GM12875 (cell line): ENCODE results near the gene AFDN.

Source experiments
- H3K4me3 ChIP-seq: one replicate; pipeline ENCODE4 v1.5.1; 2011; ENCODE audit warnings: low read depth, low read length, control low read depth
- TF ChIP-seq, protein P1 (sequence below): IDR thresholded peaks from 2 replicates; pipeline ENCODE4 v1.5.1; 2011; ENCODE audit warnings: low read depth, mild to moderate bottlenecking, control low read depth, inconsistent platforms, low read length, moderate library complexity, borderline replicate concordance; ENCODE audit not compliant: insufficient read depth

AFDN gene

DNA sequence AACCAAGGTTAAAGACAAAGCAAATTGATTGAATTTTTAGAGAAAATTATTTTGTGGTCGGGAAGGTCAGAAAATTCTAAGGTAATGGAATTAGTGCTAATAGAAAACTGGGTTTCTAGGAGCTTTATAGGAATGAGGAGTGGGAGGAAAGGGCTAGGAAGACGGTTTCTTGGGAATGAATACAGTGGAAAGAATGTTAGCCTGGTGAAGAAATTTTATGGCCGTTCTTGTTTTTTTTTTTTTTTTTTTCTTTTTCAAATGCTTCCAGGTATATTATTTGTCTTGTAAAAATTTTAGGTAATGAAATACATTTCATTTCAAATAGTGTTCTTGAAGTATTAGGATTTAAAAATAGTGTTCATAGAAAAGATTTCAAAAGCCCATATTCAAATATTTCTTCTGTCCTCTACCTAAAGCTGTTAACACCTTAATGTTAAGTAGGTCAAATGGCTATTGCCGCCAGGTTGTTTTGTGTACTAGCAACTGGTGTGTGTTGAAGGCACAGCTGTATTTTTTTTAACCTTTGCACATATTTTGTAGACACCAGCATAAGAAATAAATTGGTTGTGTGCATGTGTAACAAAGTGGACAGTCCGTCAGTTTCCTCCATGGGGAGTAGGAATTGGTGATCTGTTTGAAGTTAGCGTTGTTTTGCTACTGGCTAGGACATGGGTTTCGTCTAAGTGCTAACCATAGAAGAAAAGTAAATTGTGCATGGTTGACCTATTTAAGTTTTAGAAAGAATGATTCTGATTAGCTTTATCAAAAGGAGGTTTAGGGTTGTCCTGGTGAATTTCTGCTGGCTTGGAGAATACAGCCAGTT, 32.3 kb downstream of the AFDN start:
- TF ChIP-seq, protein P1, sequence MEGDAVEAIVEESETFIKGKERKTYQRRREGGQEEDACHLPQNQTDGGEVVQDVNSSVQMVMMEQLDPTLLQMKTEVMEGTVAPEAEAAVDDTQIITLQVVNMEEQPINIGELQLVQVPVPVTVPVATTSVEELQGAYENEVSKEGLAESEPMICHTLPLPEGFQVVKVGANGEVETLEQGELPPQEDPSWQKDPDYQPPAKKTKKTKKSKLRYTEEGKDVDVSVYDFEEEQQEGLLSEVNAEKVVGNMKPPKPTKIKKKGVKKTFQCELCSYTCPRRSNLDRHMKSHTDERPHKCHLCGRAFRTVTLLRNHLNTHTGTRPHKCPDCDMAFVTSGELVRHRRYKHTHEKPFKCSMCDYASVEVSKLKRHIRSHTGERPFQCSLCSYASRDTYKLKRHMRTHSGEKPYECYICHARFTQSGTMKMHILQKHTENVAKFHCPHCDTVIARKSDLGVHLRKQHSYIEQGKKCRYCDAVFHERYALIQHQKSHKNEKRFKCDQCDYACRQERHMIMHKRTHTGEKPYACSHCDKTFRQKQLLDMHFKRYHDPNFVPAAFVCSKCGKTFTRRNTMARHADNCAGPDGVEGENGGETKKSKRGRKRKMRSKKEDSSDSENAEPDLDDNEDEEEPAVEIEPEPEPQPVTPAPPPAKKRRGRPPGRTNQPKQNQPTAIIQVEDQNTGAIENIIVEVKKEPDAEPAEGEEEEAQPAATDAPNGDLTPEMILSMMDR, result no peak

DNA sequence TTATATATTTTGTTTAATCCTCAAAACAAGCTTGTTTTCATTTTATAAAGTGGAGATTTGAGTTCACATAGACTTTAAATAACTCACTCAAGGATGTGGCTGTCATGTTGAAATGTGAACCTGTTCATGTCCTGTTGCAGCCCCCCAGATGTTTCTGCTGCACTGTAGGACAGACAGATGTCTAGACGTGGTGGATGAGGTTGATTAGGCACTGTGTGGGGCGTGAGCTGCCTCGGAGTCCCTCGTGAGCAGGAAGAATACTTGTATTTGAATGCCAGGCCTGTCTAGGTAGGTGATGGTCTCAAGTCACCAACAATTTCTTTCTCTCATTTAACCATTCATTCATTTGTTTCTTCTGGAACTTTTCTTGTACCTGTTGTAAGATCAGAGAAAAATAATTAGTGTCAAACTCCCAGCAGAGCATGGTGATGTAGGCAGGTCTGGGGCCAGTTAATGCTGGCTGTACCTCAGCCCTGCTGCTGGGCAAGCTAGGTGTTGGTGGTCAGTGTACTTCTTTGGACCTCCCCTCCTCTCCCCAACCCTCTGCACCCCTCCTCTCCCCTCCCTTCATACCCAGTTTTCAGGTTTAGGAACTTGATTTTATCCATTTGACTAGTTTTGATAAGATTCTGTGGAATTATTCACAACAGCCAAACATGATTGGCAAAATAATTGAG, 34.0 kb downstream of the AFDN start:
- TF ChIP-seq, protein P1, result no peak
- H3K4me3 ChIP-seq, result no peak overlapping the region

More for the DNA sequence above, 32.3 kb downstream of the AFDN start:
- H3K4me3 ChIP-seq, result no peak overlapping the region

DNA sequence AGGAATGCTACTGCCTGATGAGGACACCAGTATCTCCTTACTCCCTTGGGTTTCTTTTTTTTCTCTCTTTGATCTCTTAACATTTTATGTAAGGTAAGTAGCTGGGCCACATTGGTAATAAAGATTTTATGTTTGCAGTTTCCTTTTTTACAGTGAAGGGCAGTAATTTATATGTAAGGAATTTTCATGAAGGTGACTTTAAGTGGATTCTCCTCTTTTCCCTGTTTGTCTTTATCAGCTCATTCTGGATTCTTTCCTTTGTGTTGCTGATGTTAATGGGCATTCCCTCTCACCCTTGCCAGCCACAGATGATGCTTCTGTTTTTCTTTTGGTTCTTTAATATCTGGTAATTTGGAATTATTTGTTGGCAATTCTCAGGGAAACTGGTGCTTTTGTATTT, 34.7 kb downstream of the AFDN start:
- TF ChIP-seq, protein P1, result no peak

DNA sequence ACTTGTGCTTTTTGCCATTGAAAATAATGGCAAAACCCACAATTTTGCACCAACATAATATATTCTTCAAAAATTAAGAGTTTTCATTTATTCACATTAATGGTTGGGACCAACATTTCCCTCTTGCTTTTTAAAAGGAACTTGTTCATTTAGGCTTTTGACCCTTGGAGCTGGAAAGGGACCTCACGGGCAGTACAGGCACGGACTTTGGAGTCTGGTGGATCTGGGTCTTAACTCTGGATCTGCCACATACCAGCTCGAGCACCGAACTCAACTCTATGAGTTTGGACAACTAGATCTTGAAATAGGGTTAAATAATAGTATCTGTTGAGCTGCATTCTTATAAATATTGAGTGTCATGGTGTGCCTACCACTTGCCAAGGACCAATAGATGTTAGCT, 37.2 kb downstream of the AFDN start:
- TF ChIP-seq, protein P1, result no peak

More for the DNA sequence above, 34.7 kb downstream of the AFDN start:
- no peak overlapping the region for H3K4me3 ChIP-seq

DNA sequence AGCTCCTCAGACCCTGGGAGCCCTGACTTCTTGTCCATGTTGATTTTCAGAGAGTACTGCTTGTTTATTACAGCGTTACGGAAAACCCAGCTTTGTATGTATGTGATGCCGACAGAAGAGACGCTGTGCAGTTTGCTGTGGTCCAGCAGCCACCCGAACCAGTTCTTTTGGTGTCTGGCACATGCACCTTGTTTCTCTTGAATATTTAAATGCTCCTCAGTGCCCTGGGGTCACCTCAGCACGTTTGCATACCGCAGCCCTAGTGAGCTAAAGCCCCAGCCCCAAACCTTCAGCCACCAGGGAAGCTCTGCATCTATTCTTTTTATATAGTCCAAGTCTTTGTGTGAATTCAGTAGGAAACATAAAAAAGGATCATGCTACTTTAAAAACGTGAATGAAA, 39.9 kb downstream of the AFDN start:
- H3K4me3 ChIP-seq, result no peak overlapping the region
- TF ChIP-seq, protein P1, result no peak

More for the DNA sequence above, 37.2 kb downstream of the AFDN start:
- H3K4me3 ChIP-seq, result no peak overlapping the region

DNA sequence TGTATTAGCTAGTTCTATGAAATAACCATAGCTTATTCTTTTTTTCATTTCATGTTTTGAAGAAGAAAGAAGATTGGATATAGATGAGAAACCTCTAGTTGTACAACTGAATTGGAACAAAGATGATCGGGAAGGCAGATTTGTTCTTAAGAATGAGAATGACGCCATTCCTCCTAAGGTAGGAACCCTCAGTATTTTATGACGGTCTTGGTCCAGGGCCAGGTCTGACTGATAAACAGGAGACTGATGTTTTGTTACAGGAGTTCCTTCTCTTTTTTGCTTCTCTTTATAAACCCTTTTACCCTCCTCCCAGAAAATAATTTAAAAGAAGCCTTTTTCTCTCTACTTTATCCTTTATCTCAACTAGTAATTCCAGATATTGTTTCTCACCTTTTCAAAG, 43.6 kb downstream of the AFDN start:
- no peak overlapping the region for H3K4me3 ChIP-seq
- TF ChIP-seq, protein P1, result no peak
